ENCODE results near the gene MFF.

DNA sequence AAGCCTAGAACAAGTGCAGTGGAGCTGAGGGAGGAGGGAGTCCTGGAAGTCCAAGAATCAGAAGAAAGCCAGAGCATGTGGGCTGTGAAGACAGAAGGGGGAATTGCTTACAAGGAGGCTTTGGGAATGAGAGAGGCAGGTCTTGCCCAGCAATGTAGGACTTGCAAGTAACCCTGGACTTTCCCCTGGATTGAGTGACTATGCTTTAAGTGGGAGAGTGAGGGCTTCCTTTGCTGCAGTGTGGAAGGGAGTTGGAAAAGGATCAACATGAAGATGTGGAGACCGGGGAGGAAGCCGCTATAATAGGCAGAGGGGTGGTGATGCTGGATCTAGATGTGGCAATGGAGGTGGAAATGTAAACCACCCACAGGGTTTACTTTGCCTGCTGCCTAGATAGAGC is 76.5 kb downstream of the MFF start:
- no peak for TF ChIP-seq TAF1 (IDR thresholded peaks at IDR 0.05; ENCODE audit: low read depth)
- no peak for TF ChIP-seq TCF12 (IDR thresholded peaks at IDR 0.05; ENCODE audit: low read depth)
- TF ChIP-seq EP300 (IDR thresholded peaks at IDR 0.05; ENCODE audit: borderline replicate concordance): no peak
- TF ChIP-seq FOXM1 (IDR thresholded peaks at IDR 0.05; ENCODE audit: borderline replicate concordance, low read depth): no peak
- TF ChIP-seq, protein P1, sequence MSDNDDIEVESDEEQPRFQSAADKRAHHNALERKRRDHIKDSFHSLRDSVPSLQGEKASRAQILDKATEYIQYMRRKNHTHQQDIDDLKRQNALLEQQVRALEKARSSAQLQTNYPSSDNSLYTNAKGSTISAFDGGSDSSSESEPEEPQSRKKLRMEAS (IDR thresholded peaks at IDR 0.05): no peak
- TF ChIP-seq RAD21 (IDR thresholded peaks at IDR 0.05; ENCODE audit: low read depth): no peak
- TF ChIP-seq, protein P2, sequence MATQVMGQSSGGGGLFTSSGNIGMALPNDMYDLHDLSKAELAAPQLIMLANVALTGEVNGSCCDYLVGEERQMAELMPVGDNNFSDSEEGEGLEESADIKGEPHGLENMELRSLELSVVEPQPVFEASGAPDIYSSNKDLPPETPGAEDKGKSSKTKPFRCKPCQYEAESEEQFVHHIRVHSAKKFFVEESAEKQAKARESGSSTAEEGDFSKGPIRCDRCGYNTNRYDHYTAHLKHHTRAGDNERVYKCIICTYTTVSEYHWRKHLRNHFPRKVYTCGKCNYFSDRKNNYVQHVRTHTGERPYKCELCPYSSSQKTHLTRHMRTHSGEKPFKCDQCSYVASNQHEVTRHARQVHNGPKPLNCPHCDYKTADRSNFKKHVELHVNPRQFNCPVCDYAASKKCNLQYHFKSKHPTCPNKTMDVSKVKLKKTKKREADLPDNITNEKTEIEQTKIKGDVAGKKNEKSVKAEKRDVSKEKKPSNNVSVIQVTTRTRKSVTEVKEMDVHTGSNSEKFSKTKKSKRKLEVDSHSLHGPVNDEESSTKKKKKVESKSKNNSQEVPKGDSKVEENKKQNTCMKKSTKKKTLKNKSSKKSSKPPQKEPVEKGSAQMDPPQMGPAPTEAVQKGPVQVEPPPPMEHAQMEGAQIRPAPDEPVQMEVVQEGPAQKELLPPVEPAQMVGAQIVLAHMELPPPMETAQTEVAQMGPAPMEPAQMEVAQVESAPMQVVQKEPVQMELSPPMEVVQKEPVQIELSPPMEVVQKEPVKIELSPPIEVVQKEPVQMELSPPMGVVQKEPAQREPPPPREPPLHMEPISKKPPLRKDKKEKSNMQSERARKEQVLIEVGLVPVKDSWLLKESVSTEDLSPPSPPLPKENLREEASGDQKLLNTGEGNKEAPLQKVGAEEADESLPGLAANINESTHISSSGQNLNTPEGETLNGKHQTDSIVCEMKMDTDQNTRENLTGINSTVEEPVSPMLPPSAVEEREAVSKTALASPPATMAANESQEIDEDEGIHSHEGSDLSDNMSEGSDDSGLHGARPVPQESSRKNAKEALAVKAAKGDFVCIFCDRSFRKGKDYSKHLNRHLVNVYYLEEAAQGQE (IDR thresholded peaks at IDR 0.05; ENCODE audit: low read depth): no peak

Data from Ishikawa (cell line).